Middle frontal gyrus (tissue), 1 donor: ENCODE data around the gene TRIM60.
"Not testable (repeated sequence)": the region's sequence is repeated elsewhere in the genome, so short reads cannot be mapped to it uniquely, and the experiment has no call there.

ENCODE experiments used
- DNase-seq: peaks from one replicate; pipeline ENCODE4 v3.0.0-alpha.2; 2015; ENCODE audit warnings: low spot score; ENCODE audit errors: extremely low spot score

Gene TRIM60

GRCh38 chr4:165031436-165032211, at the start of gene TRIM60:
Gene TRIM60 (plus strand): TSS chr4:165031999. CDS start chr4:165040073, 8,074 bp downstream.
- no peak for DNase-seq

GRCh38 chr4:164989471-164989870, 42.3 kb upstream of the TRIM60 start:
- DNase-seq = no peak

- DNase-seq = not testable (repeated sequence)
Measured at GRCh38 chr4:164990786-164991185, 41.0 kb upstream of the TRIM60 start.

GRCh38 chr4:164996123-164996522, 35.7 kb upstream of the TRIM60 start:
- DNase-seq = not testable (repeated sequence)

GRCh38 chr4:164997324-164997723, 34.5 kb upstream of the TRIM60 start:
- no peak for DNase-seq

GRCh38 chr4:164997941-164998340, 33.9 kb upstream of the TRIM60 start:
- no peak for DNase-seq

- DNase-seq = not testable (repeated sequence)
Measured at GRCh38 chr4:164998526-164999080, 33.2 kb upstream of the TRIM60 start.

- not testable (repeated sequence) for DNase-seq
Measured at GRCh38 chr4:165001957-165002356, 29.8 kb upstream of the TRIM60 start.

- no peak for DNase-seq
Measured at GRCh38 chr4:165005352-165005925, 26.4 kb upstream of the TRIM60 start.

- no peak for DNase-seq
Measured at GRCh38 chr4:165006456-165006855, 25.3 kb upstream of the TRIM60 start.

- DNase-seq = no peak
Measured at GRCh38 chr4:165006886-165007285, 24.9 kb upstream of the TRIM60 start.

- DNase-seq = no peak
Measured at GRCh38 chr4:165009493-165010227, 22.1 kb upstream of the TRIM60 start.

GRCh38 chr4:165010487-165010886, 21.3 kb upstream of the TRIM60 start:
- no peak for DNase-seq

- DNase-seq = no peak
Measured at GRCh38 chr4:165010991-165011390, 20.8 kb upstream of the TRIM60 start.

GRCh38 chr4:165011403-165011802, 20.4 kb upstream of the TRIM60 start:
- no peak for DNase-seq

- DNase-seq = no peak
Measured at GRCh38 chr4:165013691-165014090, 18.1 kb upstream of the TRIM60 start.

- no peak for DNase-seq
Measured at GRCh38 chr4:165016971-165017370, 14.8 kb upstream of the TRIM60 start.

- DNase-seq = not testable (repeated sequence)
Measured at GRCh38 chr4:165019995-165020394, 11.8 kb upstream of the TRIM60 start.

GRCh38 chr4:165025782-165026181, 6.0 kb upstream of the TRIM60 start:
- DNase-seq = not testable (repeated sequence)

GRCh38 chr4:165027762-165028402, 3.9 kb upstream of the TRIM60 start:
- no peak for DNase-seq

GRCh38 chr4:165048170-165048569, 16.4 kb downstream of the TRIM60 start:
- no peak for DNase-seq
